SK-N-SH (cell line): Measurements from ENCODE around the gene SMCHD1.

Experiments
- CTCF ChIP-seq: fragments of 200-600 bp; sonication (generic); IDR thresholded peaks from 2 replicates; pipeline ENCODE4 v1.6.1; 2017; ENCODE audit warnings: antibody characterized with exemption, mild to moderate bottlenecking, moderate library complexity
- POLR2AphosphoS5 ChIP-seq: IDR thresholded peaks from 2 replicates; pipeline ENCODE4 v1.6.1; 2012; ENCODE audit warnings: low read depth, low read length
- RAD21 ChIP-seq: IDR thresholded peaks from 2 replicates; pipeline ENCODE4 v1.6.1; 2012; ENCODE audit warnings: mild to moderate bottlenecking, low read length
- REST ChIP-seq: IDR thresholded peaks from 2 replicates; pipeline ENCODE4 v1.6.1; 2012; ENCODE audit warnings: mild to moderate bottlenecking, low read depth, low read length, moderate library complexity

- no peak for TF ChIP-seq REST
- TF ChIP-seq RAD21, result no peak
- TF ChIP-seq CTCF, result no peak
- TF ChIP-seq POLR2AphosphoS5, result no peak
Observed at GRCh38 chr18:2672410-2672809, 16.9 kb downstream of the SMCHD1 start.
